Upper lobe of left lung (tissue), 6 donors: ENCODE measurements around the gene GIT2. TPM values are rescaled to one million over a fixed set of nuclear protein-coding genes. Genes with fewer than 3 reads are reported as not detected.

Source experiments
- ATAC-seq, 2 donors: fragments of 200-7000 bp; cut with Tn5 transposase; one replicate each; pipeline ENCODE4 v1.9.1; 2022; ENCODE audit warnings: mild to moderate bottlenecking in 2 of 2, moderate library complexity in 2 of 2; ENCODE audit not compliant: low FRiP score in 2 of 2
- DNase-seq, 2 donors: peaks; one replicate each; pipeline ENCODE4 v3.0.0-alpha.2; 2019 to 2020
- H3K27ac ChIP-seq, 4 donors: fragments of 200-600 bp; sonication (generic); one replicate each; pipeline ENCODE4 v1.5.1; 2016 to 2019
- H3K27me3 ChIP-seq, 4 donors: fragments of 200-600 bp; sonication (generic); one replicate each; pipeline ENCODE4 v1.5.1; 2017 to 2019
- H3K36me3 ChIP-seq, 4 donors: fragments of 200-600 bp; sonication (generic); one replicate each; pipeline ENCODE4 v1.5.1; 2016 to 2019
- H3K4me1 ChIP-seq, 4 donors: fragments of 200-600 bp; sonication (generic); one replicate each; pipeline ENCODE4 v1.5.1; 2018 to 2019
- H3K4me3 ChIP-seq, 4 donors: fragments of 200-600 bp; sonication (generic); one replicate each; pipeline ENCODE4 v1.5.1; 2017 to 2019; ENCODE audit warnings: mild to moderate bottlenecking in 2 of 4, moderate library complexity in 1 of 4
- H3K9me3 ChIP-seq, 4 donors: fragments of 200-600 bp; sonication (generic); one replicate each; pipeline ENCODE4 v1.5.1; 2018 to 2019
- CTCF ChIP-seq, 6 experiments: fragments of 450-650 bp in 4 of 6; fragments of 200-600 bp in 2 of 6; sonication (generic) in 2 of 6; IDR thresholded peaks; one replicate each; pipeline ENCODE4 v1.5.1; 2016 to 2019; ENCODE audit warnings: antibody characterized with exemption in 6 of 6
- EP300 ChIP-seq, 4 donors: sonication (generic); formaldehyde crosslinking; IDR thresholded peaks; one replicate each; pipeline ENCODE4 v1.5.1; 2017; ENCODE audit warnings: antibody characterized with exemption in 4 of 4, control low read depth in 2 of 4
- POLR2A ChIP-seq, 4 donors: fragments of 450-650 bp; IDR thresholded peaks; one replicate each; pipeline ENCODE4 v1.5.1; 2016 to 2017; ENCODE audit warnings: antibody characterized with exemption in 4 of 4, mild to moderate bottlenecking in 2 of 4
- POLR2AphosphoS5 ChIP-seq, 2 donors: sonication (generic); formaldehyde crosslinking; IDR thresholded peaks; one replicate each; pipeline ENCODE4 v1.5.1; 2017; ENCODE audit warnings: antibody characterized with exemption in 2 of 2
- WGBS, 2 donors: methylation state at CpG; one replicate each; pipeline ENCODE4 v1.1.5; 2017 to 2018; 5-methylcytosine and 5-hydroxymethylcytosine counted together
- total RNA-seq, 6 donors: library from RNA; depleted of rRNA in 4 of 6; stranded (reverse); fragments of >200 nt in 4 of 6; gene quantifications; one replicate each; pipeline versions ENCODE4 v1.1.0 to v1.2.1, GENCODE V29; 2016 to 2021
- donor health status: DM: no; HTN: no; CAD: no; lungs with moderate emphysema.
- donor health status: DM: no; HTN: yes; CAD: no; lungs with severe emphysema.

Gene GIT2
- total RNA-seq, 6 donors from 2014 or later = 45.1 to 89.1 (median 55.3) TPM

- ATAC-seq = no peak
- Histone ChIP-seq H3K4me1 (peaks cover 16 to 31% (median 25%) of the 10 kb centered on the region in 4 donors), H3K36me3 (peaks cover 18 to 86% (median 55%) of the 10 kb centered on the region in 4 donors), H3K27ac (peak overlapping the region in 1 of 4 donors; percentile 8), H3K9me3 (no peaks in the 10 kb centered on the region), H3K4me3 (no peak overlapping the region), H3K27me3 (no peaks in the 10 kb centered on the region)
- no peak for DNase-seq
- TF ChIP-seq CTCF (IDR thresholded peaks at IDR 0.05) = no peak
- TF ChIP-seq EP300 (IDR thresholded peaks at IDR 0.05) = no peak
- TF ChIP-seq POLR2AphosphoS5 (IDR thresholded peaks at IDR 0.05) = no peak
- no peak for TF ChIP-seq POLR2A (IDR thresholded peaks at IDR 0.05)
- WGBS, 2 donors = 62 to 64% methylated on average over 1 of the region's 1 CpG
Measured at GRCh38 chr12:109949089-109949488, 47.1 kb downstream of the GIT2 start.

GRCh38 chr12:109948368-109948767, 47.8 kb downstream of the GIT2 start:
- WGBS, 2 donors = 90% methylated on average over 4 of the region's 4 CpGs
- no peaks in the 10 kb centered on the region for H3K27me3 ChIP-seq
- ATAC-seq (no peak), DNase-seq (no peak)
- H3K4me1 ChIP-seq = peaks cover 16 to 31% (median 25%) of the 10 kb centered on the region in 4 donors
- TF ChIP-seq CTCF (IDR thresholded peaks at IDR 0.05) = no peak
- no peak for TF ChIP-seq POLR2AphosphoS5 (IDR thresholded peaks at IDR 0.05)
- no peak for TF ChIP-seq EP300 (IDR thresholded peaks at IDR 0.05)
- no peak for TF ChIP-seq POLR2A (IDR thresholded peaks at IDR 0.05)
- H3K9me3 ChIP-seq = no peaks in the 10 kb centered on the region
- no peak overlapping the region for H3K27ac ChIP-seq
- H3K4me3 ChIP-seq = no peak overlapping the region
- peaks cover 18 to 81% (median 49%) of the 10 kb centered on the region in 4 donors for H3K36me3 ChIP-seq

GRCh38 chr12:109947521-109947920, 48.6 kb downstream of the GIT2 start:
- Histone ChIP-seq H3K4me1 (peaks cover 16 to 31% (median 25%) of the 10 kb centered on the region in 4 donors), H3K27me3 (no peaks in the 10 kb centered on the region), H3K4me3 (no peak overlapping the region), H3K27ac (peak overlapping the region in 3 of 4 donors; percentile 1 to 63 (median 58)), H3K9me3 (no peaks in the 10 kb centered on the region), H3K36me3 (peaks cover 13 to 73% (median 41%) of the 10 kb centered on the region in 4 donors)
- WGBS, 2 donors = 41 to 43% methylated on average over 3 of the region's 3 CpGs
- ATAC-seq = no peak
- DNase-seq = no peak
- TF ChIP-seq CTCF (IDR thresholded peaks at IDR 0.05) (no peak), POLR2AphosphoS5 (IDR thresholded peaks at IDR 0.05) (no peak), POLR2A (IDR thresholded peaks at IDR 0.05) (no peak), EP300 (IDR thresholded peaks at IDR 0.05) (no peak)

- Histone ChIP-seq H3K9me3 (no peaks in the 10 kb centered on the region), H3K4me1 (peaks cover 16 to 31% (median 25%) of the 10 kb centered on the region in 4 donors), H3K4me3 (no peak overlapping the region), H3K27me3 (no peaks in the 10 kb centered on the region), H3K27ac (peak overlapping the region in 3 of 4 donors; percentile 1 to 63 (median 58)), H3K36me3 (peaks cover 9 to 67% (median 35%) of the 10 kb centered on the region in 4 donors)
- DNase-seq (no peak), ATAC-seq (no peak)
- TF ChIP-seq POLR2AphosphoS5 (IDR thresholded peaks at IDR 0.05) = no peak
- no peak for TF ChIP-seq EP300 (IDR thresholded peaks at IDR 0.05)
- no peak for TF ChIP-seq POLR2A (IDR thresholded peaks at IDR 0.05)
- no peak for TF ChIP-seq CTCF (IDR thresholded peaks at IDR 0.05)
- 89 to 91% methylated on average over 9 of the region's 9 CpGs for WGBS, 2 donors
Measured at GRCh38 chr12:109946913-109947312, 49.3 kb downstream of the GIT2 start.

GRCh38 chr12:109946505-109946904, 49.7 kb downstream of the GIT2 start:
- Histone ChIP-seq H3K27ac (peak overlapping the region in 2 of 4 donors; percentile 58 to 63), H3K9me3 (no peaks in the 10 kb centered on the region), H3K27me3 (no peaks in the 10 kb centered on the region), H3K4me3 (no peak overlapping the region), H3K4me1 (peaks cover 16 to 31% (median 25%) of the 10 kb centered on the region in 4 donors), H3K36me3 (peaks cover 6 to 63% (median 31%) of the 10 kb centered on the region in 4 donors)
- 20 to 35% methylated on average over 4 to 5 of the region's 5 CpGs for WGBS, 2 donors
- no peak for TF ChIP-seq CTCF (IDR thresholded peaks at IDR 0.05)
- TF ChIP-seq EP300 (IDR thresholded peaks at IDR 0.05) = no peak
- TF ChIP-seq POLR2A (IDR thresholded peaks at IDR 0.05) = no peak
- TF ChIP-seq POLR2AphosphoS5 (IDR thresholded peaks at IDR 0.05) = no peak
- peak; percentile 31 to 37 for ATAC-seq
- peak in 1 of 2 donors; percentile 31 for DNase-seq
